T-helper 2 cell treated with Interferon-gamma antibody and Interleukin-4, amounts not matched to agents 100 ng/mL and 5 ng/mL, for 36 hours (primary cell): ENCODE data around the gene TAF9. TPM values are rescaled to one million over a fixed set of nuclear protein-coding genes. Genes with fewer than 3 reads are reported as not detected.

Experiments
- intact Hi-C: fragments of 100-400 bp; cut with micrococcal nuclease; formaldehyde crosslinking; loops from one replicate; pipeline ENCODE4 v1.15.1; 2023
- total RNA-seq: library from RNA; stranded (reverse); gene quantifications from 2 replicates; pipeline ENCODE4 v1.2.3, GENCODE V29; 2022

The TAF9 gene
- total RNA-seq, 1 donor from 2014 or later: 53.6 TPM

DNA sequence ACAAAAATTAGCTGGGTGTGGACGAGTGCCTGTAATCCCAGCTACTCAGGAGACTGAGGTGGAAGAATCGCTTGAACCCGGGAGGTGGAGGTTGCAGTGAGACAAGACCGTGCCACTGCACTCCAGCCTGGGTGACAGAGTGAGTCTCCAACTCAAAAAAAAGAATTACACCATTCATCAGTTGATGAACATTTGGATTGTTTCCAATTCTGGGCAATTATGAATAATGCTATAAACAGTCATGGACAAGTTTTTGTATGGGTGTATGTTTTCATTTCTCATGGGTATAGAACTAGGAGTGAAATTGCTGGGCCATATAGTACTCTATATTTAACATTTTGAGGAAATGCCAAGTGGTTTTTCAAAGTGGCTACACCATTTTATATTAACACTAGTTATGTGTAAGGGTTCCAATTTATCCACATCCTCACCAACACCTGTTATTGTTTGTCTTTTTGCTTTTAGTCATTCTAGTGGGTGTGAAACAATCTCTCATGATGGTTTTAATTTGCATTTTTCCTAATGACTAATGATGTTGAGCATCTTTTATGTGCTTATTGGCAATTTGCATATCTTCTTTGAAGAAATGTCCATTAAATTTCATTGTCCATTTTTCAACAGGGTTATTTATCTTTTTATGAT lies 27.7 kb downstream of the TAF9 start:
- intact Hi-C loops: no loop called here

DNA sequence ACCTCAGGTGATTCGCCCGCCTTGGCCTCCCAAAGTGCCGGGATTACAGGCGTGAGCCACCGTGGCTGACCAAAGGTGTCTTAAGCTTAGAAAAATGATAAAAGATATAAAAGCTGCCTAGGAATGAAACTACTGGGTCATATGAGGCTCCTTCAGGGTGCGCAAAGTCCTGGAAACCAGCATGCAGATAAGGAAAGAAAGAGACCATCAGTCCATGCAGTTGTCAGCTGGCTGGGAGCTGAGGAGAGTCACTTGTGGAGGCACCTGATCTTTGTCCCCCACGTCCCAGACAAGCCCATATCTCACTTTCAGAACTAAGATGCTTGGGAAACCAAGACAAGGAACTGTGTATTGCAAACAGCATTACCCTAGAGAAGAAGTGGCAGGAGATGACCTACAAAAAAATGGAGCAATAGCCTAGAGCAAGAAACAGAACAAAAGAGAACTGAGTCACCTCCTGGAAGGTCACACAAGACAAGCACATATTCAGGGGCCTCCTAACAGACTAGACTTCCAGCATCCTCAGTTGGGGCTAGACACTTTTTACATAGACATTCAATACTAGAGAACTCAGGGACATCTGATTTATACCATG lies 33.9 kb downstream of the TAF9 start:
- intact Hi-C loops: no loop called here

DNA sequence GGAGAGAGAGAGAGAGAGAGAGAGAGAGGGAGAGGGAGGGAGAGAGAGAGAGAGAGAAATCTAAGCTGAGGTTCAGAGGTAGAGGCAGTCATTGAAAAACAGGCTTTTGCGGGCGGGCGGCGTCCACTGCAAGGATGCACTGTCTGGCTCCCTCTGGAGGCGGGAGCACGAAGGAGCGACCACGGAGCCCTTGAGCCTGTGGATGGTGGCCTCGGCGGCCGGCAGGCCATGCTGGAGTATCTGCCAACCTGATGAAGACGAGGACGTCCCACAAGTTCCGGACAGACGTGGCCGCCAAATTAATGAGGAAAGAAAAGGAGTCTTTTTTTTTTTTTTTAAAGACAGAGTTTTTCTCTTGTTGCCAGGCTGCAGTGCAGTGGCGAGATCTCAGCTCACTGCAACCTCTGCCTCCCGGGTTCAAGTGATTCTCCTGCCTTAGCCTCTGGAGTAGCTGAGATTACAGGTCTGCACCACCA lies 34.5 kb downstream of the TAF9 start:
- intact Hi-C loops: loop anchor here (1.0 to 5.0 kb wide), 5 partner anchors 101 to 293 kb away; partner anchors contain the start of genes CCNB1, CDK7 and CENPH

DNA sequence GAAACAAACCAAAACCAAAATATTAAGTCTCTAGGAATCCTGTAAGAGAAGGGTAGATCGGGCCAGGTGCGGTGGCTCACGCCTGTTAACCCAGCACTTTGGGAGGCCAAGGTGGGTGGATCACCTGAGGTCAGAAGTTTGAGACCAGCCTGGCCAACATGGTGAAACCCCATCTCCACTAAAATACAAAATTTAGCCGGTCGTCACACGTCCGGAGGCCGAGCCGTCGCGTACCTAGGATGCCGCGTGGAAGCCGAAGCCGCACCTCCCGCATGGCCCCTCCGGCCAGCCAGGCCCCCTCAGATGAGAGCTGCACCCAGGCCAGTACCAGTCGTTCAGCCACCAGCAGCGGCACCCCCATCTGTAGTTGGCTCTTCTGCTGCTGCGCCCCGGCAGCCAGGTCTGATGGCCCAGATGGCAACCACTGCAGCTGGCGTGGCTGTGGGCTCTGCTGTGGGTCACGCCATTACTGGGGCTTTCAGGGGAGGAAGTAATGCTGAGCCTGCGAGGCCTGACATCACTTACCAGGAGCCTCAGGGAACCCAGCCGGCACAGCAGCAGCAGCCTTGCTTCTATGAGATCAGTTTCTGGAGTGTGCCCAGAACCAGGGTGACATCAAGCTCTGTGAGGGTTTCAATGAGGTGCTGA lies 35.5 kb downstream of the TAF9 start:
- intact Hi-C loops: loop anchor here (1.0 to 5.0 kb wide), 5 partner anchors 99 to 291 kb away; partner anchors contain the start of genes CCNB1, CDK7 and CENPH

DNA sequence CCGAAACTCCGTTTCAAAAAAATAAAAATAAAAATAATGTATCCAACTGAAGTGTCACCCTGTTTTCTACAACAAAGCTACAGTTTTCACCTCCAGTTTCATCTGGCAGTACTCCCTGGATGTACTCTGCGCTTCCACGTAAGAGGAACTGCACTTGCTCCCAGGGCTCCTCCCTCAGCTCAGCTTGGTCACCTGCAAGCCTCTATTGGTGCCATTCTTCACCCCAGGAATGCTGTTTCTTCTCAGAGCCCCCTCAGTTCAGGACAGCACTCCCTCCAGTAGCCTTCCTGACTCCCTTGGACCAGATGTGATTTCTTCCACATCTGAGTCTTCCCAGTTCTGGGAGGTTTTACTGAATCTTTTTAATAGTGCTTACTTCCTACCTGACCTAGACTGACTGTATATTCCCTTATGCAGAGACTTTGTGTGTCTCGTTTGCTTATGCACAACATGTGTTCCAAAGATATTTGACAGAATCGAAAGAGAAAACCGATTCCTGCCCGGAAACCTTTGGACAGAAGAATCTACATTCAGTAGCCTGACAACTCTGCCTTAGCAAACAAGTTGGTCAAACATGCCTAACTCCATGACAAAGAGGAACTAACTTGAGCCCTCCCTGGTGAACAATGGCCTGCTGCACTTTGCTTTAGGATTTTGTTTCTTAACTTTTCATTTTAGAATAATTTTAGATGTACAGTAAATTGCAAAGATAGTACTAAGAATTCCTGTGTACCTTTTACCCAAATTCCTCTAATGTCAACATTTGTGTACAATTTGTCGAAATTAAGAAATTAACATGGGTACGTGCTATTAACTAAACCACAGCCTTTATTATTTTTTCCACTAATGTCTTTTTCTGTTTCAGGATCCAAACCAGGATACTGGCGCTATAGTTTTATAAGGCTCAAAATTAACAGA lies 37.5 kb downstream of the TAF9 start:
- intact Hi-C loops: loop anchor here (1.0 to 5.0 kb wide), 2 partner anchors 38 to 144 kb away; partner anchors contain the start of genes AK6, CENPH, RAD17 and TAF9

DNA sequence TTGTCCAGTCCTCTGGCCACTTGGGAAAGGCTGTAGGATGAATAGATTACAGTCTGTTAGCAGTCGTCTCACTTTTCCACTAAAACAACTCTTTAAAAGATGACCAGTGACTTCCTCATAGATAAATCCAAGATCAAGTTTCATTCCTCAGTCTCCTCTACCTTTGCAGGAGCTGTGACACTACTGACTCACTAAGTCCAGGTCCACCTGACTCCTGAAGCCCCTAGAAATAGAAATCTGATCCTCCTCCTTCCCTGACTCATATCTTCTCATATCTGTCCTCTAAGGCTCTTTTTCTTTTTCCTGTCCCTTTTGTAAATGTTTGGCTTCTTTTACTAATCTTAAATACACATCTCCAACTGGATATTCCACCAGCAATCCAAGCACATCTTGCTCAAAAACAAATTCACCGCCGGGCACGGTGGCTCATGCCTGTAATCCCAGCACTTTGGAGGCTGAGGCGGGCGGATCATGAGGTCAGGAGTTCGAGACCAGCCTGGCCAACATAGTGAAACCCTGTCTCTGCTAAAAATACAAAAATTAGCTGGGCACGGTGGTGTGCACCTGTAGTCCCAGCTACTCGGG lies 39.3 kb downstream of the TAF9 start:
- intact Hi-C loops: loop anchor here (5.0 kb wide), 1 partner anchor 143 kb away; the partner anchor contains the start of gene CENPH

DNA sequence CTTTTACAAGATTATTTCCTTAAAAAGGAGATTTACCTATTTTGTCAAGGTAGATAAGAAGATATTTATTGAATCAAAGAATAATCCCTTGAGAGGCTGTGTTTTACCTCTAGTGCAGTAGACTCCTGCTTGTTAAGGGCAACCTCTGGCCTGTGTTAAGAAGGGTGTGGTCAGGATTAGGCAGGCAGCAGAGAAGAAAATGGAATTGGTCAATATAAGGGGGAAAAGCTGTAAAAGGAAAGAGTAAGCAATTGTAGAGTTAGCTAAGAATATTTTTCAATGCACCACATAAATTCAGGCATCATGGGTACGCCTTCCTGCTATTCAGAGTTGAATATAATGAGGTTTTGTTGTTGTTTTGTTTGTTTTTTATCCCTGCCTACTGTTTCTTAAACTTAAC lies 43.0 kb downstream of the TAF9 start:
- intact Hi-C loops: no loop called here

DNA sequence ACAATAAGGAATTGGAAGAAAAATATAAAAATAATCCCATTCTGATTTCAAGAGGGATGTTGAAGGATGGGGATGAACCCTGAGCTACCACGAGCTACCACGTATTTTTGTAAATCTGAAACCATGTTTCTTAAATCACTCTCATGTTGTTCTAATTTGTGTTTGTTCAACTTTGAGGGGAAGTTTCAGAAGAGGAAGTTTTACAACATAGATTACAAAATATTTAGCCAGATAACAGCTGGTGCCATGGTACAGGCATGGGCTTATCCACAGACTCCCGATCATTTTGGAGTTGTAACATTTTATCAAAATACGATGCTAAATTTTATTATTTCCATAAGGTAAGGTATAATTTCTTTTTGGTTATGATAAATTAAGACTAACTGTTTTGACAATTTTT lies 51.9 kb downstream of the TAF9 start:
- intact Hi-C loops: no loop called here

DNA sequence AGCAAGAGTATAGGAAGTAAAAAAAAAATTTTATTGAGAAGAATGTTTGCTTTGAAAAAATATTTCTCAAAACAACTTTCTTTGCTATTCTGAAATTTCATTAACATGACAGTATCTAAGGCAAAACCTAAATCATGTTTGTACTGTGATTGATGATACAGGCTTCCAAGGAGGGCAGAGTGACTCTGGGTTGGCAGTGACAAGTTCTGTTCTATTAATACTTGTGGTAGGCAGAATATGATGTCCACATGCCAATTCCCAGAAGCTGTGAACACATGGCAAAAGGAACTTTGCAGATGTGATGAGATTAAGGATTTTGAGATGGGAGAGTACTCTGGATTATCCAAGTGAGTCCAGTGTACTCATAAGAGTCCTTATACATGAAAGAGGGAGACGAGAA lies 53.3 kb downstream of the TAF9 start:
- intact Hi-C loops: no loop called here

Other genes with a start within 250 kb of the TAF9 start
- gene CCNB1, start 202.4 kb downstream of the TAF9 start, total RNA-seq: 163 and 164 TPM in 2 replicates
- 30.6 and 34.4 TPM in 2 replicates for gene CENPH, start 179.9 kb downstream of the TAF9 start, total RNA-seq
- gene CDK7, start 134.6 kb downstream of the TAF9 start, total RNA-seq: 24.5 and 27.7 TPM in 2 replicates
- 9.0 and 9.5 TPM in 2 replicates for gene CCDC125, start 36.7 kb downstream of the TAF9 start, total RNA-seq
- gene AK6, start within 50 bp of the TAF9 start, total RNA-seq: 41.1 and 42.0 TPM in 2 replicates
- 22.4 and 25.0 TPM in 2 replicates for gene RAD17, start 298 bp upstream of the TAF9 start, total RNA-seq
- 0.16 and 0.20 TPM in 2 replicates for gene MARVELD2, start 45.6 kb upstream of the TAF9 start, total RNA-seq
- 0.27 and 0.43 TPM in 2 replicates for gene OCLN, start 123.3 kb upstream of the TAF9 start, total RNA-seq
- 34.1 and 36.7 TPM in 2 replicates for gene GTF2H2C, start 190.7 kb upstream of the TAF9 start, total RNA-seq